GM12878 (cell line): ENCODE data around the gene RNASEH2B. TPM values are rescaled to one million over a fixed set of nuclear protein-coding genes. Genes with fewer than 3 reads are reported as not detected.

Experiments
- ATAC-seq: fragments of 200-7000 bp; cut with Tn5 transposase; 3 replicates; pipeline ENCODE4 v1.9.1; 2020; ENCODE audit warnings: mild to moderate bottlenecking, moderate library complexity
- BruUV-seq: library from RNA; stranded (reverse); fragments of 400-500 nt; replicated peaks from 2 replicates; lab custom pipeline; 2021; lab: Mats Ljungman, UMichigan
- CTCF ChIA-PET: fragments of 300-600 bp; sonication (Branson Sonifier 250); formaldehyde crosslinking; extraction: SDS; loops from one replicate; lab custom pipeline; 2021; ENCODE audit warnings: inconsistent platforms; lab: Yijun Ruan, JAX
- POLR2A ChIA-PET: fragments of 350-600 bp; formaldehyde crosslinking; extraction: SDS; loops from one replicate; lab custom pipeline; 2021; ENCODE audit warnings: inconsistent platforms; lab: Charles Lee
- RAD21 ChIA-PET: fragments of 300-600 bp; sonication (Branson Sonifier 250); formaldehyde crosslinking; loops from one replicate; lab custom pipeline; 2023; ENCODE audit warnings: antibody characterized with exemption; ENCODE audit not compliant: unreplicated experiment; lab: Charles Lee
- SMC1A ChIA-PET: fragments of 300-600 bp; sonication (Branson Sonifier 250); formaldehyde crosslinking; loops from one replicate; lab custom pipeline; 2023; ENCODE audit not compliant: unreplicated experiment, uncharacterized antibody; lab: Charles Lee
- DNase-seq: peaks from one replicate; pipeline ENCODE4 v3.0.0-alpha.2; 2011; ENCODE audit warnings: low read depth, low spot score
- FAIRE-seq: peaks from 3 replicates; lab custom pipeline; 2011; peaks lifted over from hg19 to GRCh38; lab: Jason Lieb, UNC
- H2AFZ ChIP-seq: 2 replicates; pipeline ENCODE4 v1.6.0; 2011; ENCODE audit warnings: low read depth, low read length, control low read depth; ENCODE audit not compliant: control insufficient read depth
- H3K27ac ChIP-seq: 2 replicates; pipeline ENCODE4 v1.5.1; 2011; ENCODE audit warnings: control low read depth; ENCODE audit not compliant: control insufficient read depth, insufficient read depth
- H3K27me3 ChIP-seq, 2 experiments: replicated peaks in 1 of 2; 2 replicates each; pipeline versions ENCODE4 v1.6.0 to v1.6.1; 2011; ENCODE audit warnings: low read length in 1 of 2; ENCODE audit not compliant: control insufficient read depth in 2 of 2, insufficient read depth in 2 of 2
- H3K36me3 ChIP-seq, 2 experiments: 2 replicates each; pipeline ENCODE4 v1.5.1; 2011; ENCODE audit warnings: low read length in 1 of 2; ENCODE audit not compliant: control insufficient read depth in 2 of 2, insufficient read depth in 2 of 2
- H3K4me1 ChIP-seq: 2 replicates; pipeline ENCODE4 v1.6.1; 2011; ENCODE audit warnings: mild to moderate bottlenecking, low read length, moderate library complexity, mixed read lengths; ENCODE audit not compliant: control insufficient read depth, insufficient read depth
- H3K4me2 ChIP-seq: 2 replicates; pipeline ENCODE4 v1.6.0; 2011; ENCODE audit warnings: control low read depth; ENCODE audit not compliant: control insufficient read depth, insufficient read depth
- H3K4me3 ChIP-seq: fragments of 200-600 bp; sonication (generic); 2 replicates; pipeline ENCODE4 v1.5.1; 2016
- H3K79me2 ChIP-seq: 2 replicates; pipeline ENCODE4 v1.6.0; 2011; ENCODE audit warnings: low read length; ENCODE audit not compliant: control insufficient read depth, insufficient read depth
- H3K9ac ChIP-seq: 2 replicates; pipeline ENCODE4 v1.8.0; 2011; ENCODE audit warnings: low read length, control low read depth, mixed read lengths; ENCODE audit not compliant: control insufficient read depth, insufficient read depth
- H3K9me3 ChIP-seq: replicated peaks from 3 replicates; pipeline ENCODE4 v1.5.1; 2011; ENCODE audit warnings: mild to moderate bottlenecking, low read length; ENCODE audit not compliant: control insufficient read depth, insufficient read depth
- H4K20me1 ChIP-seq: 2 replicates; pipeline ENCODE4 v1.6.0; 2011; ENCODE audit not compliant: control insufficient read depth, insufficient read depth
- DPF2 ChIP-seq: fragments of 450-650 bp; IDR thresholded peaks from 2 replicates; pipeline ENCODE4 v1.6.1; 2017; ENCODE audit warnings: mild to moderate bottlenecking
- GABPA ChIP-seq: IDR thresholded peaks from 2 replicates; pipeline ENCODE4 v1.6.1; 2014; ENCODE audit warnings: antibody characterized with exemption, low read depth, mild to moderate bottlenecking, inconsistent platforms
- WGBS: methylation state at CpG from one replicate; pipeline ENCODE4 v1.1.6; 2016; ENCODE audit warnings: low lambda C conversion rate; ENCODE audit not compliant: insufficient replicate concordance, insufficient coverage; ENCODE audit errors: missing lambda C conversion rate; 5-methylcytosine and 5-hydroxymethylcytosine counted together
- in situ Hi-C: fragments of 300-500 bp; cut with MboI; formaldehyde crosslinking; loops from 9 replicates; pipeline ENCODE4 v1.14.3; 2018; ENCODE audit warnings: mixed read lengths
- intact Hi-C: fragments of 100-400 bp; cut with micrococcal nuclease; formaldehyde crosslinking; loops from one replicate; pipeline ENCODE4 v1.14.2; 2022; ENCODE audit not compliant: unreplicated experiment
- polyA plus RNA-seq, 11 experiments: library from polyadenylated mRNA; depleted of rRNA in 4 of 11; unstranded in 6 of 11; stranded (reverse) in 5 of 11; fragments of >200 nt; fragmentation: Nextera tagmentation in 4 of 11; fragmentation: Illumina TruSeq in 1 of 11; extraction: Ambion mirVana in 4 of 11; extraction: Trizol in 1 of 11; gene quantifications; 1 replicate in 1 of 11; 2 replicates in 10 of 11; pipeline versions ENCODE4 v1.2.1 to v1.2.3, GENCODE V29; 2011 to 2016; ENCODE audit warnings: inconsistent platforms in 2 of 11, missing spikeins in 2 of 11, low read depth in 1 of 11
- total RNA-seq, 4 experiments: library from RNA; depleted of rRNA in 3 of 4; stranded (reverse); fragments of >200 nt in 3 of 4; fragmentation: Illumina TruSeq in 1 of 4; extraction: Trizol in 1 of 4; gene quantifications; 2 replicates each; pipeline versions ENCODE4 v1.2.1 to v1.2.3, GENCODE V29; 2013 to 2021
- TF ChIP-seq, protein P1 (sequence below): fragments of 450-650 bp; IDR thresholded peaks from 2 replicates; pipeline ENCODE4 v1.6.1; 2017; ENCODE audit warnings: mild to moderate bottlenecking, moderate library complexity
- TF ChIP-seq, protein P2 (sequence below): fragments of 450-650 bp; formaldehyde crosslinking; IDR thresholded peaks from 2 replicates; pipeline ENCODE4 v1.5.0; 2022; ENCODE audit warnings: mild to moderate bottlenecking, missing genetic modification characterization

Gene RNASEH2B
- total and polyA plus RNA-seq, 10 of the 15 experiments (the other 5 are each of a cell fraction or from before 2014, with no cell fraction given), result 64.9 to 148 (median 97.3) TPM

DNA sequence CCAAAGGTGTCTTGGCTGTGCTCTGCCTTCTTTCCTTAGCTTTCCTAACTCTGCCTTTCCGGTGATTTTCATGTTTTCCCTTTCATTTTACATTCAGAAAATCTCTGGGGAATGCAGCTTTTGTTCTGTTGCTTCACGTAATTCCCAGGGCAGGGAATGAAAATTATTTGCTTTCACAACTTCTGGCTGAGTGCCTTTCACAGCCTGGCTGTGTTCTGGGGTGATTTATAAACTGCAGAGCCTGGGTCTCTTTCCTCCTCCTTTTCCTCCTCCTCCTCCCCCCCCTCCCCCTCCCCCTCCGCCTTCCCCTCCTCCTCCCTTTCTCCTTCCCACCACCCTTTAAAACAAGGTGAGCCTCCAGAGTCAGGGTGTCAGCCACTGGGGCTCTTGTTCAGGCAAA is 84.3 kb downstream of the RNASEH2B start (continued):
- TF ChIP-seq, protein P1, sequence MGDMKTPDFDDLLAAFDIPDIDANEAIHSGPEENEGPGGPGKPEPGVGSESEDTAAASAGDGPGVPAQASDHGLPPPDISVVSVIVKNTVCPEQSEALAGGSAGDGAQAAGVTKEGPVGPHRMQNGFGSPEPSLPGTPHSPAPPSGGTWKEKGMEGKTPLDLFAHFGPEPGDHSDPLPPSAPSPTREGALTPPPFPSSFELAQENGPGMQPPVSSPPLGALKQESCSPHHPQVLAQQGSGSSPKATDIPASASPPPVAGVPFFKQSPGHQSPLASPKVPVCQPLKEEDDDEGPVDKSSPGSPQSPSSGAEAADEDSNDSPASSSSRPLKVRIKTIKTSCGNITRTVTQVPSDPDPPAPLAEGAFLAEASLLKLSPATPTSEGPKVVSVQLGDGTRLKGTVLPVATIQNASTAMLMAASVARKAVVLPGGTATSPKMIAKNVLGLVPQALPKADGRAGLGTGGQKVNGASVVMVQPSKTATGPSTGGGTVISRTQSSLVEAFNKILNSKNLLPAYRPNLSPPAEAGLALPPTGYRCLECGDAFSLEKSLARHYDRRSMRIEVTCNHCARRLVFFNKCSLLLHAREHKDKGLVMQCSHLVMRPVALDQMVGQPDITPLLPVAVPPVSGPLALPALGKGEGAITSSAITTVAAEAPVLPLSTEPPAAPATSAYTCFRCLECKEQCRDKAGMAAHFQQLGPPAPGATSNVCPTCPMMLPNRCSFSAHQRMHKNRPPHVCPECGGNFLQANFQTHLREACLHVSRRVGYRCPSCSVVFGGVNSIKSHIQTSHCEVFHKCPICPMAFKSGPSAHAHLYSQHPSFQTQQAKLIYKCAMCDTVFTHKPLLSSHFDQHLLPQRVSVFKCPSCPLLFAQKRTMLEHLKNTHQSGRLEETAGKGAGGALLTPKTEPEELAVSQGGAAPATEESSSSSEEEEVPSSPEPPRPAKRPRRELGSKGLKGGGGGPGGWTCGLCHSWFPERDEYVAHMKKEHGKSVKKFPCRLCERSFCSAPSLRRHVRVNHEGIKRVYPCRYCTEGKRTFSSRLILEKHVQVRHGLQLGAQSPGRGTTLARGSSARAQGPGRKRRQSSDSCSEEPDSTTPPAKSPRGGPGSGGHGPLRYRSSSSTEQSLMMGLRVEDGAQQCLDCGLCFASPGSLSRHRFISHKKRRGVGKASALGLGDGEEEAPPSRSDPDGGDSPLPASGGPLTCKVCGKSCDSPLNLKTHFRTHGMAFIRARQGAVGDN, result no peak
- TF ChIP-seq DPF2, result no peak
- TF ChIP-seq, all 136 proteins: peak for 0

DNA sequence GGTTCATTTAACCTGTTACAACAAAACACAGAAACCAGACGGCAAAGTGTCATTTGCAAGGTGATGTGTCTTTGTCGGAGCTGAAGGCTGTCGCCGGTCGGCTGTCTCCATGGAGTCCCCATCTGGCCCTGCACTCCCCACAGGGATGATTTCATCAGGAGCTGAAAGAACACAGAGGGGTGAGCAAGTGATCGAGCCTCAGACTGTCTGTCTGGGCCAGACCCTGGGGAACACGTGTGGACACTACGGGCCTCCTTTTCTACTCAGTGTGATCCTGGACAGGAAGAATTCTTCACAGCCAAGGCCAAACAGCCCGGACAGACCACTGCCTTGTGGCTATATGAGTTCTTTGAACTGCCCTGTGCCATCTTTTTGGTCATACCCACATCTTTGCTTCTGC is 85.1 kb downstream of the RNASEH2B start:
- RAD21 ChIA-PET, result no interaction called here
- SMC1A ChIA-PET, result interaction anchor here (0.8 kb wide), 1 partner anchor 644 kb away, joined by 3 read pairs; no protein-coding TSS in a partner anchor
- CTCF ChIA-PET, result interaction anchor here (1.0 kb wide), 1 partner anchor 10 kb away, joined by 3 read pairs; no protein-coding TSS in a partner anchor
- Histone ChIP-seq H3K9ac (no peak overlapping the region), H4K20me1 (no peaks in the 10 kb centered on the region)
- FAIRE-seq (no peak), ATAC-seq (no peak)
- TF ChIP-seq, protein P2, sequence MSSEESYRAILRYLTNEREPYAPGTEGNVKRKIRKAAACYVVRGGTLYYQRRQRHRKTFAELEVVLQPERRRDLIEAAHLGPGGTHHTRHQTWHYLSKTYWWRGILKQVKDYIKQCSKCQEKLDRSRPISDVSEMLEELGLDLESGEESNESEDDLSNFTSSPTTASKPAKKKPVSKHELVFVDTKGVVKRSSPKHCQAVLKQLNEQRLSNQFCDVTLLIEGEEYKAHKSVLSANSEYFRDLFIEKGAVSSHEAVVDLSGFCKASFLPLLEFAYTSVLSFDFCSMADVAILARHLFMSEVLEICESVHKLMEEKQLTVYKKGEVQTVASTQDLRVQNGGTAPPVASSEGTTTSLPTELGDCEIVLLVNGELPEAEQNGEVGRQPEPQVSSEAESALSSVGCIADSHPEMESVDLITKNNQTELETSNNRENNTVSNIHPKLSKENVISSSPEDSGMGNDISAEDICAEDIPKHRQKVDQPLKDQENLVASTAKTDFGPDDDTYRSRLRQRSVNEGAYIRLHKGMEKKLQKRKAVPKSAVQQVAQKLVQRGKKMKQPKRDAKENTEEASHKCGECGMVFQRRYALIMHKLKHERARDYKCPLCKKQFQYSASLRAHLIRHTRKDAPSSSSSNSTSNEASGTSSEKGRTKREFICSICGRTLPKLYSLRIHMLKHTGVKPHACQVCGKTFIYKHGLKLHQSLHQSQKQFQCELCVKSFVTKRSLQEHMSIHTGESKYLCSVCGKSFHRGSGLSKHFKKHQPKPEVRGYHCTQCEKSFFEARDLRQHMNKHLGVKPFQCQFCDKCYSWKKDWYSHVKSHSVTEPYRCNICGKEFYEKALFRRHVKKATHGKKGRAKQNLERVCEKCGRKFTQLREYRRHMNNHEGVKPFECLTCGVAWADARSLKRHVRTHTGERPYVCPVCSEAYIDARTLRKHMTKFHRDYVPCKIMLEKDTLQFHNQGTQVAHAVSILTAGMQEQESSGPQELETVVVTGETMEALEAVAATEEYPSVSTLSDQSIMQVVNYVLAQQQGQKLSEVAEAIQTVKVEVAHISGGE (CRISPR knock-in tag), result no peak
- no peak for TF ChIP-seq GABPA
- TF ChIP-seq, all 136 proteins: peak for 0
- Histone ChIP-seq H3K9me3 (no peaks in the 10 kb centered on the region), H3K27ac (no peak overlapping the region), H3K4me3 (no peak overlapping the region), H3K27me3 (no peaks in the 10 kb centered on the region), H3K36me3 (no peaks in the 10 kb centered on the region), H3K4me1 (peaks cover 11% of the 10 kb centered on the region), H3K79me2 (no peaks in the 10 kb centered on the region), H2AFZ (no peak overlapping the region), H3K4me2 (no peak overlapping the region)
- BruUV-seq, result no TSS peak
- intact Hi-C loops (no loop called here), in situ Hi-C loops (no loop called here)
- WGBS, result 64% methylated on average over 9 of the region's 9 CpGs
- POLR2A ChIA-PET, result no interaction called here
- DNase-seq, result no peak
